Activated CD4-positive, CD25-positive, alpha-beta regulatory T cell (primary cell): Measurements from ENCODE around the gene FGF21.
A peak's percentile ranks its signal among the peaks of the same experiment; 100 is the strongest.

ENCODE experiments used
- DNase-seq, 4 experiments: peaks; one replicate each; lab custom pipeline; 2025; lab: John Stamatoyannopoulos, UW

The FGF21 gene

GRCh38 chr19:48728911-48729664, 26.2 kb upstream of the FGF21 start:
- DNase-seq: no peak

- no peak for DNase-seq
Observed at GRCh38 chr19:48731452-48731851, 23.9 kb upstream of the FGF21 start.

GRCh38 chr19:48734625-48735024, 20.7 kb upstream of the FGF21 start:
- no peak for DNase-seq

- no peak for DNase-seq
Observed at GRCh38 chr19:48735031-48735615, 20.2 kb upstream of the FGF21 start.

- no peak for DNase-seq
Observed at GRCh38 chr19:48737360-48737998, 17.8 kb upstream of the FGF21 start.

GRCh38 chr19:48738557-48739403, 16.5 kb upstream of the FGF21 start:
- peak; percentile 85 to 90 (median 86) for DNase-seq

GRCh38 chr19:48739404-48740163, 15.7 kb upstream of the FGF21 start:
- no peak for DNase-seq

- DNase-seq: no peak
Observed at GRCh38 chr19:48740164-48740972, 15.0 kb upstream of the FGF21 start, which contains the start of gene RASIP1. Gene RASIP1 (minus strand): TSS chr19:48740610. CDS start chr19:48740282, 328 bp downstream.

- DNase-seq: no peak
Observed at GRCh38 chr19:48741129-48741999, 14.0 kb upstream of the FGF21 start.

- DNase-seq: no peak
Observed at GRCh38 chr19:48742096-48742495, 13.2 kb upstream of the FGF21 start.

GRCh38 chr19:48745208-48745995, 9.9 kb upstream of the FGF21 start:
- no peak for DNase-seq

- no peak for DNase-seq
Observed at GRCh38 chr19:48746110-48746509, 9.2 kb upstream of the FGF21 start.

GRCh38 chr19:48746738-48747575, 8.4 kb upstream of the FGF21 start, which contains the start of gene IZUMO1:
Gene IZUMO1 (minus strand): TSS chr19:48746909. CDS start chr19:48745859, 1,050 bp downstream.
- DNase-seq: peak in 1 of 4 experiments; percentile 25

- no peak for DNase-seq
Observed at GRCh38 chr19:48749571-48750198, 5.6 kb upstream of the FGF21 start.

- no peak for DNase-seq
Observed at GRCh38 chr19:48750351-48750750, 5.0 kb upstream of the FGF21 start.

GRCh38 chr19:48750771-48751504, 4.4 kb upstream of the FGF21 start:
- no peak for DNase-seq
